Putamen (tissue), 1 donor: Measurements from ENCODE around the gene SORL1-AS1.

Experiments
- DNase-seq: peaks from one replicate; pipeline ENCODE4 v3.0.0-alpha.2; 2016; ENCODE audit warnings: low spot score

SORL1-AS1 gene

DNA sequence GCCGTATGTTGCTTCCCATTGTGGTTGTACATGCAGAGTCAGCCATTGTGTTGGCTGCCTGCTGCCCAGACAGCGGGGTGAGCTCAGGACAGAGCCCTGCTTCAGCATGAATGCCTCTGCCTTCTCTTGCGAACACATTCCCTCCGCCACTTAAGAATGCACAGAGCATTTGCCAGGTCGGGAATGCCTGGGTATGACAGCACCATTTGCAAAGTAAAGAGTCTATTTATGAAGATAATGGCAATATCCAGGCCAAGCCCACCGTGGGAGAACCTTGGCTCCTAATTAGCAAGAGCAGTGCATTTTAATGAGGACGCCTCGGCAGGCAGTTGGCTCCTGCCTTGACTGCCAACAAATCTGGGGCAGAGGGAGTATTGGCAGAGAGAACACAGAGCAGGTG lies 63.1 kb downstream of the SORL1-AS1 start:
- DNase-seq = peak; percentile 47
